ENCODE data around the gene AP3S2. TPM values are rescaled to one million over a fixed set of nuclear protein-coding genes. Genes with fewer than 3 reads are reported as not detected.
"Not testable (repeated sequence)": the region's sequence is repeated elsewhere in the genome, so short reads cannot be mapped to it uniquely, and the experiment has no call there.

AP3S2 gene
- total and polyA plus RNA-seq, 7 donors, result 18.0 to 74.3 (median 44.7) TPM

- ATAC-seq, result no peak
- peaks cover 9 to 47% of the 10 kb centered on the region in 2 donors for H3K36me3 ChIP-seq (ENCODE audit: insufficient read depth in 1 of 2, low read depth in 1 of 2)
- H3K27ac ChIP-seq, result no peak overlapping the region
- H3K9me3 ChIP-seq, result no peaks in the 10 kb centered on the region
- H3K4me3 ChIP-seq, result no peak overlapping the region
- no peak for TF ChIP-seq CTCF (IDR thresholded peaks at IDR 0.05)
- DNase-seq, result no peak
- intact Hi-C loops (cut with DNase I), result no loop called here
- 93 to 94% (median 93%) methylated on average over 5 of the region's 5 CpGs for WGBS, 3 donors
- peaks cover 8% of the 10 kb centered on the region for H3K4me1 ChIP-seq
- no peaks in the 10 kb centered on the region for H3K27me3 ChIP-seq (ENCODE audit: insufficient read depth in 3 of 3, low read length in 2 of 3)
These were observed 23.8 kb downstream of the AP3S2 start for GRCh38 chr15:89870006-89870405.

- H3K4me3 ChIP-seq; ATAC-seq; H3K9me3 ChIP-seq; intact Hi-C loops (cut with DNase I); H3K4me1 ChIP-seq; DNase-seq; H3K27ac ChIP-seq; H3K27me3 ChIP-seq (ENCODE audit: insufficient read depth in 3 of 3, low read length in 2 of 3): not testable (repeated sequence)
- 94 to 97% (median 97%) methylated on average over 9 of the region's 9 CpGs for WGBS, 3 donors
- H3K36me3 ChIP-seq (ENCODE audit: insufficient read depth in 1 of 2, low read depth in 1 of 2), result peaks cover 9 to 49% of the 10 kb centered on the region in 2 donors
These were observed 24.3 kb downstream of the AP3S2 start for GRCh38 chr15:89869490-89869889.

- peaks cover 9% of the 10 kb centered on the region for H3K4me1 ChIP-seq
- H3K27ac ChIP-seq, result no peak overlapping the region
- intact Hi-C loops (cut with DNase I), result no loop called here
- 77 to 86% (median 83%) methylated on average over 3 of the region's 3 CpGs for WGBS, 3 donors
- no peak for TF ChIP-seq CTCF (IDR thresholded peaks at IDR 0.05)
- peak in 2 of 4 donors; percentile 43 to 59 for ATAC-seq
- H3K27me3 ChIP-seq (ENCODE audit: insufficient read depth in 3 of 3, low read length in 2 of 3), result no peaks in the 10 kb centered on the region
- H3K4me3 ChIP-seq, result no peak overlapping the region
- no peaks in the 10 kb centered on the region for H3K9me3 ChIP-seq
- H3K36me3 ChIP-seq (ENCODE audit: insufficient read depth in 1 of 2, low read depth in 1 of 2), result peaks cover 3 to 65% of the 10 kb centered on the region in 2 donors
- DNase-seq, result no peak
These were observed 28.6 kb downstream of the AP3S2 start for GRCh38 chr15:89864958-89865739.

GRCh38 chr15:89863918-89864317 lies 29.9 kb downstream of the AP3S2 start:
- Histone ChIP-seq H3K9me3 (no peaks in the 10 kb centered on the region), H3K4me1 (peaks cover 9% of the 10 kb centered on the region), H3K36me3 (ENCODE audit: insufficient read depth in 1 of 2, low read depth in 1 of 2) (peaks cover 2 to 63% of the 10 kb centered on the region in 2 donors), H3K27ac (no peak overlapping the region), H3K4me3 (no peak overlapping the region), H3K27me3 (ENCODE audit: insufficient read depth in 3 of 3, low read length in 2 of 3) (no peaks in the 10 kb centered on the region)
- no peak for TF ChIP-seq CTCF (IDR thresholded peaks at IDR 0.05)
- intact Hi-C loops (cut with DNase I), result no loop called here
- ATAC-seq (no peak), DNase-seq (no peak)

GRCh38 chr15:89860891-89861290 lies 32.9 kb downstream of the AP3S2 start:
- intact Hi-C loops (cut with DNase I), result no loop called here

More at GRCh38 chr15:89860891-89861290, 32.9 kb downstream of the AP3S2 start:
- no peak overlapping the region for H3K4me3 ChIP-seq
- no peak overlapping the region for H3K27ac ChIP-seq
- WGBS, 3 donors, result 83 to 86% (median 86%) methylated on average over 2 of the region's 2 CpGs
- H3K36me3 ChIP-seq (ENCODE audit: insufficient read depth in 1 of 2, low read depth in 1 of 2), result peaks cover 4 to 63% of the 10 kb centered on the region in 2 donors
- TF ChIP-seq CTCF (IDR thresholded peaks at IDR 0.05), result no peak
- DNase-seq (no peak), ATAC-seq (no peak)
- no peaks in the 10 kb centered on the region for H3K27me3 ChIP-seq (ENCODE audit: insufficient read depth in 3 of 3, low read length in 2 of 3)
- H3K4me1 ChIP-seq, result peaks cover 9% of the 10 kb centered on the region
- no peaks in the 10 kb centered on the region for H3K9me3 ChIP-seq

Measured in psoas muscle (tissue), 8 donors.